B cell (primary cell): Measurements from ENCODE around the gene ADAMTS17. TPM values are rescaled to one million over a fixed set of nuclear protein-coding genes. Genes with fewer than 3 reads are reported as not detected.

ENCODE experiments used
- ATAC-seq: fragments of 200-7000 bp; cut with Tn5 transposase; one replicate; pipeline ENCODE4 v1.10.0; 2021; ENCODE audit warnings: low read depth, mild to moderate bottlenecking, moderate number of reproducible peaks, moderate library complexity
- CTCF ChIA-PET: fragments of 350-600 bp; sonication (Branson Sonifier 250); formaldehyde crosslinking; loops from one replicate; lab custom pipeline; 2021; ENCODE audit warnings: antibody characterized with exemption, inconsistent platforms; lab: Charles Lee
- POLR2A ChIA-PET: fragments of 350-600 bp; sonication (Branson Sonifier 250); formaldehyde crosslinking; loops from one replicate; lab custom pipeline; 2021; ENCODE audit warnings: antibody characterized with exemption; lab: Charles Lee
- DNase-seq: peaks from one replicate; pipeline ENCODE4 v3.0.0; 2013
- H2AFZ ChIP-seq: 2 replicates; pipeline ENCODE4 v1.6.1; 2012; ENCODE audit warnings: mild to moderate bottlenecking, low read depth, low read length; ENCODE audit not compliant: insufficient read depth, poor library complexity, severe bottlenecking
- H3K27ac ChIP-seq, 2 donors: 1 replicate in 1 of 2; 2 replicates in 1 of 2; pipeline ENCODE4 v1.5.1; 2012 to 2013; ENCODE audit warnings: low read length in 2 of 2, mild to moderate bottlenecking in 2 of 2, moderate library complexity in 1 of 2
- H3K27me3 ChIP-seq, 4 experiments: fragments of 200-600 bp in 1 of 4; sonication (generic) in 1 of 4; replicated peaks in 1 of 4; 1 replicate in 2 of 4; 2 replicates in 2 of 4; pipeline versions ENCODE4 v1.6.1 to v1.7.0; 2013 to 2016; ENCODE audit warnings: low read length in 3 of 4, mild to moderate bottlenecking in 2 of 4, mixed read lengths in 1 of 4, moderate library complexity in 1 of 4; ENCODE audit not compliant: insufficient read depth in 4 of 4, control insufficient read depth in 3 of 4; ENCODE audit errors: control extremely low read depth in 1 of 4
- H3K36me3 ChIP-seq, 2 experiments: replicated peaks in 1 of 2; 1 replicate in 1 of 2; 2 replicates in 1 of 2; pipeline versions ENCODE4 v1.6.1 to v1.7.1; 2013; ENCODE audit warnings: low read length in 1 of 2; ENCODE audit not compliant: insufficient read depth in 2 of 2, control insufficient read depth in 1 of 2; ENCODE audit errors: control extremely low read depth in 1 of 2, extremely low read depth in 1 of 2
- H3K4me1 ChIP-seq, 2 donors: fragments of 200-600 bp in 1 of 2; sonication (generic) in 1 of 2; 1 replicate in 1 of 2; 2 replicates in 1 of 2; pipeline versions ENCODE4 v1.5.1 to v1.6.1; 2013 to 2017; ENCODE audit warnings: low read length in 2 of 2; ENCODE audit not compliant: control insufficient read depth in 2 of 2, insufficient read depth in 2 of 2
- H3K4me2 ChIP-seq: replicated peaks from 2 replicates; pipeline ENCODE3; 2012; ENCODE audit warnings: mild to moderate bottlenecking, low read depth, low read length; ENCODE audit not compliant: poor library complexity, severe bottlenecking
- H3K4me3 ChIP-seq, 5 experiments: fragments of 200-600 bp in 1 of 5; sonication (generic) in 1 of 5; 1 replicate in 3 of 5; 2 replicates in 2 of 5; pipeline versions ENCODE4 v1.5.1 to v1.7.0; 2011 to 2016; ENCODE audit warnings: low read length in 4 of 5, mild to moderate bottlenecking in 4 of 5, low read depth in 2 of 5, control low read depth in 1 of 5, moderate library complexity in 1 of 5; ENCODE audit not compliant: insufficient read depth in 1 of 5; ENCODE audit errors: control extremely low read depth in 1 of 5, extremely low read depth in 1 of 5
- H3K79me2 ChIP-seq: fragments of 200-600 bp; sonication (generic); one replicate; pipeline ENCODE4 v1.6.0; 2016; ENCODE audit warnings: low read length; ENCODE audit not compliant: control insufficient read depth, insufficient read depth
- H3K9ac ChIP-seq: fragments of 200-600 bp; sonication (generic); 2 replicates; pipeline ENCODE4 v1.6.1; 2017; ENCODE audit warnings: mild to moderate bottlenecking, low read length, moderate library complexity
- H3K9me3 ChIP-seq, 3 donors: one replicate each; pipeline versions ENCODE4 v1.6.1 to v1.7.1; 2013; ENCODE audit warnings: low read length in 2 of 3; ENCODE audit not compliant: control insufficient read depth in 2 of 3, insufficient read depth in 1 of 3; ENCODE audit errors: control extremely low read depth in 1 of 3
- H4K20me1 ChIP-seq: 2 replicates; pipeline ENCODE4 v1.6.0; 2012; ENCODE audit warnings: mild to moderate bottlenecking, low read length; ENCODE audit not compliant: insufficient read depth, control insufficient read depth, poor library complexity, severe bottlenecking
- H3K27ac Mint-ChIP-seq: one replicate; pipeline ENCODE4 v1.8.0; 2021; ENCODE audit warnings: mixed read lengths
- H3K27me3 Mint-ChIP-seq: one replicate; pipeline ENCODE4 v1.8.0; 2021; ENCODE audit warnings: mixed read lengths
- H3K4me1 Mint-ChIP-seq: one replicate; pipeline ENCODE4 v1.8.0; 2021; ENCODE audit warnings: mixed read lengths
- H3K4me3 Mint-ChIP-seq: one replicate; pipeline ENCODE4 v1.8.0; 2021; ENCODE audit warnings: mixed read lengths
- H3K9me3 Mint-ChIP-seq: one replicate; pipeline ENCODE4 v1.8.0; 2022; ENCODE audit warnings: mixed read lengths; ENCODE audit not compliant: insufficient read depth
- EZH2 ChIP-seq: IDR thresholded peaks from 2 replicates; pipeline ENCODE4 v1.6.1; 2012; ENCODE audit warnings: borderline replicate concordance, low read depth, mild to moderate bottlenecking, moderate library complexity, low read length; ENCODE audit not compliant: insufficient read depth, poor library complexity, severe bottlenecking
- WGBS: methylation state at CpG from one replicate; pipeline ENCODE4 v1.1.5; 2013; ENCODE audit warnings: missing lambda C conversion rate; ENCODE audit not compliant: insufficient coverage; 5-methylcytosine and 5-hydroxymethylcytosine counted together
- intact Hi-C: fragments of 100-400 bp; cut with micrococcal nuclease; formaldehyde crosslinking; loops from one replicate; pipeline ENCODE4 v1.10.0; 2022
- polyA plus RNA-seq: library from polyadenylated mRNA; depleted of rRNA; stranded (reverse); fragments of >200 nt; gene quantifications from 2 replicates; pipeline ENCODE4 v1.2.3, GENCODE V29; 2012
- total RNA-seq, 2 donors: library from RNA; stranded (reverse); fragments of 120-200 nt in 1 of 2; gene quantifications; 1 replicate in 1 of 2; 2 replicates in 1 of 2; pipeline versions ENCODE4 v1.2.3 to v1.2.4, GENCODE V29; 2013 to 2022
- TF ChIP-seq, protein P1 (sequence below): fragments of 200-600 bp; IDR thresholded peaks from one replicate; pipeline ENCODE4 v1.8.0; 2022; ENCODE audit warnings: antibody characterized with exemption, mild to moderate bottlenecking

Gene ADAMTS17
- total and polyA plus RNA-seq, 2 donors (not counting 1 experiment from before 2014, with no cell fraction given) = 0.10 TPM; not detected in 1

DNA sequence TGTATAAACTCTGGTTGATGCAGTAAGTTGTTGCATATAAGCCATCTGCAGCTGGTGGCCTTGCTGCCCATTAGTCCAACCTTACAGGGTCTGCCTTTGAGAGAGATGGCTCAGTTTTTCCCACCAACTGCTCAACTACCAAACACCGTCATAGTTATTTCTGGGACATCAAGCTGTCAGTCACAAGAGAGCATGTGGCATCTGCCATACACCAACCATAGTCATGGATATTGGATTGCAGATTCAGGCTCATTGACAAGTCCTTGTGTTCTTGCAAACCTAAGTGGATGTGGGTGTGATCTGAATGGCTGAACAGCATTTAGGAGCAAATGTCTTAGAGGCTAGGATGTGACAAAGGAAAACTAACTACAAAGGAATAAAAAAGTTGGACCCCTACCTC is 137.6 kb downstream of the ADAMTS17 start:
- H3K4me1 Mint-ChIP-seq = peaks cover 7% of the 10 kb centered on the region
- Histone ChIP-seq H3K4me1 (peaks cover 0 to 3% of the 10 kb centered on the region in 2 donors), H3K4me2 (no peak overlapping the region), H4K20me1 (no peaks in the 10 kb centered on the region), H3K9me3 (peaks cover 0 to 12% (median 0%) of the 10 kb centered on the region in 3 donors), H3K79me2 (no peaks in the 10 kb centered on the region), H3K36me3 (no peaks in the 10 kb centered on the region), H3K27me3 (peaks cover 0 to 3% (median 1%) of the 10 kb centered on the region in 4 experiments), H3K4me3 (no peak overlapping the region), H3K9ac (no peak overlapping the region), H2AFZ (no peak overlapping the region), H3K27ac (no peak overlapping the region)
- intact Hi-C loops = no loop called here
- H3K27me3 Mint-ChIP-seq = peaks cover 13% of the 10 kb centered on the region
- H3K4me3 Mint-ChIP-seq = no peak overlapping the region
- POLR2A ChIA-PET = no interaction called here
- DNase-seq = no peak
- CTCF ChIA-PET = no interaction called here
- H3K9me3 Mint-ChIP-seq = no peaks in the 10 kb centered on the region
- no peak overlapping the region for H3K27ac Mint-ChIP-seq
- WGBS = no CpG with 5 or more reads among the region's 1 CpG
- TF ChIP-seq, protein P1, sequence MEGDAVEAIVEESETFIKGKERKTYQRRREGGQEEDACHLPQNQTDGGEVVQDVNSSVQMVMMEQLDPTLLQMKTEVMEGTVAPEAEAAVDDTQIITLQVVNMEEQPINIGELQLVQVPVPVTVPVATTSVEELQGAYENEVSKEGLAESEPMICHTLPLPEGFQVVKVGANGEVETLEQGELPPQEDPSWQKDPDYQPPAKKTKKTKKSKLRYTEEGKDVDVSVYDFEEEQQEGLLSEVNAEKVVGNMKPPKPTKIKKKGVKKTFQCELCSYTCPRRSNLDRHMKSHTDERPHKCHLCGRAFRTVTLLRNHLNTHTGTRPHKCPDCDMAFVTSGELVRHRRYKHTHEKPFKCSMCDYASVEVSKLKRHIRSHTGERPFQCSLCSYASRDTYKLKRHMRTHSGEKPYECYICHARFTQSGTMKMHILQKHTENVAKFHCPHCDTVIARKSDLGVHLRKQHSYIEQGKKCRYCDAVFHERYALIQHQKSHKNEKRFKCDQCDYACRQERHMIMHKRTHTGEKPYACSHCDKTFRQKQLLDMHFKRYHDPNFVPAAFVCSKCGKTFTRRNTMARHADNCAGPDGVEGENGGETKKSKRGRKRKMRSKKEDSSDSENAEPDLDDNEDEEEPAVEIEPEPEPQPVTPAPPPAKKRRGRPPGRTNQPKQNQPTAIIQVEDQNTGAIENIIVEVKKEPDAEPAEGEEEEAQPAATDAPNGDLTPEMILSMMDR = no peak
- TF ChIP-seq EZH2 = no peak
- ATAC-seq = no peak

- H3K4me2 ChIP-seq = no peak overlapping the region
- no peaks in the 10 kb centered on the region for H4K20me1 ChIP-seq
- no peak overlapping the region for H3K4me3 Mint-ChIP-seq
- no peaks in the 10 kb centered on the region for H3K36me3 ChIP-seq
- peaks cover 7% of the 10 kb centered on the region for H3K4me1 Mint-ChIP-seq
- CTCF ChIA-PET = no interaction called here
- peaks cover 0 to 3% (median 1%) of the 10 kb centered on the region in 4 experiments for H3K27me3 ChIP-seq
- TF ChIP-seq EZH2 = no peak
- TF ChIP-seq, protein P1 = no peak
- no peaks in the 10 kb centered on the region for H3K9me3 Mint-ChIP-seq
- POLR2A ChIA-PET = no interaction called here
- intact Hi-C loops = no loop called here
- ATAC-seq (no peak), DNase-seq (no peak)
- H3K27ac ChIP-seq = no peak overlapping the region
- H3K9ac ChIP-seq = no peak overlapping the region
- H3K27ac Mint-ChIP-seq = no peak overlapping the region
- WGBS = 57% methylated on average over 3 of the region's 5 CpGs
- H2AFZ ChIP-seq = no peak overlapping the region
- H3K4me1 ChIP-seq = peaks cover 0 to 3% of the 10 kb centered on the region in 2 donors
- no peaks in the 10 kb centered on the region for H3K79me2 ChIP-seq
- peaks cover 18% of the 10 kb centered on the region for H3K27me3 Mint-ChIP-seq
- peaks cover 0 to 12% (median 0%) of the 10 kb centered on the region in 3 donors for H3K9me3 ChIP-seq
- H3K4me3 ChIP-seq = no peak overlapping the region
These were observed 139.3 kb downstream of the ADAMTS17 start for GRCh38 chr15:100202309-100202960.
